ENCODE data around the gene TXNDC12.

The TXNDC12 gene

DNA sequence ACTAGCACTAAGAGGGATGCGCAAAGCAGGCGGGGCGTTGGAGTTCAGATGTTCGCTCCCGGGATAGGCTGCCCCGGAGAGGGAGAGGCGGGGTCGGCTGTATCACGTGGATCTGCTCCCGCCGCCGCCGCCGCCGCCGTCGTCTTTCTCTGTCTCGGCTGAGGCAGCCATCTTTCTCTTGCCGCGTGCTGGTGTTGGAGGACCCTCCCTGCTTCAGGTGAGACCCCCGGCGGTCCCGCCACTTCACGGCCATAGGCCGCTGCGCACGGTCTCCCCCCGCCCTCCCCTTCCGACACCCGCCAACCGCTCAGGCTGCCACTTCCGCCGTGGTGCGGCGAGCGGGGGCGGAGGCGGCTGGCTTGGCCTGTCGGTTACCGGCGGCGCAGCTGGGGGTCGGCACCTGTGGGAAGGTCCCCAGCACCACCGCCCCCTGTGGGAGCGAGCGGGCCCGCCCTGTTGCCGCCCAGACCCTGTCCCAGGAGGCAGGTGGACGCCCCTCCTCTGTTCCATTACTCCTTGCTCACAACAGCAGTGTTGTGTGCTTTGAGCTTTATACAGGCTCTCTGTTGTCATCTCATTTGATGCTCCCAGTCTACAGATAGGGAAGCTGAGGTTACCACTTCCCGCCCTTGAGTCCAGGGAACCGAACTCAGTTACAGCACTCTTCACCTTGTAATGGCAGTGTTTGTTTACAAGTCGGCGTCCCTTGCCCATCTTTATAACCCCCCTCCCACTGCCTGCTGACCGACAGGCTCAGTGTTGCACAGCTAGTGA lies 1.4 kb upstream of the TXNDC12 start, which contains the start of gene BTF3L4:
BTF3L4 (plus strand) TSS at position 133 of the 774 bp plus-strand sequence. CDS start 3,553 bp downstream, outside the sequence.
- TF ChIP-seq, protein P1, sequence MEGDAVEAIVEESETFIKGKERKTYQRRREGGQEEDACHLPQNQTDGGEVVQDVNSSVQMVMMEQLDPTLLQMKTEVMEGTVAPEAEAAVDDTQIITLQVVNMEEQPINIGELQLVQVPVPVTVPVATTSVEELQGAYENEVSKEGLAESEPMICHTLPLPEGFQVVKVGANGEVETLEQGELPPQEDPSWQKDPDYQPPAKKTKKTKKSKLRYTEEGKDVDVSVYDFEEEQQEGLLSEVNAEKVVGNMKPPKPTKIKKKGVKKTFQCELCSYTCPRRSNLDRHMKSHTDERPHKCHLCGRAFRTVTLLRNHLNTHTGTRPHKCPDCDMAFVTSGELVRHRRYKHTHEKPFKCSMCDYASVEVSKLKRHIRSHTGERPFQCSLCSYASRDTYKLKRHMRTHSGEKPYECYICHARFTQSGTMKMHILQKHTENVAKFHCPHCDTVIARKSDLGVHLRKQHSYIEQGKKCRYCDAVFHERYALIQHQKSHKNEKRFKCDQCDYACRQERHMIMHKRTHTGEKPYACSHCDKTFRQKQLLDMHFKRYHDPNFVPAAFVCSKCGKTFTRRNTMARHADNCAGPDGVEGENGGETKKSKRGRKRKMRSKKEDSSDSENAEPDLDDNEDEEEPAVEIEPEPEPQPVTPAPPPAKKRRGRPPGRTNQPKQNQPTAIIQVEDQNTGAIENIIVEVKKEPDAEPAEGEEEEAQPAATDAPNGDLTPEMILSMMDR (IDR thresholded peaks at IDR 0.05): no peak

DNA sequence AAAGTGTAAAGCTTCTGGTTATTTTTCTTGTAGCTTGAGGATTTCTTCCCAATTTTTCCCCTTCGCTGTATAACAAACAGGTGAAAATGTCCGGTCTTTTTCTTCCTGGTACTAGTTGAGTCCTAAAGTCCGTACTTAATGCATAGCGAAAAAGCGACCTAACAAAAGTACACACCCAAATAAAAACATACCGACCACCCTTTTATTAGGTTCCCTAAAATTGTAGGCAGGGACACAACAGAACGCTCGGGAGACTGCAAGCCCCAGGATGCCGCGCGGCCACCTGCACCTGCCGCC lies 823 bp upstream of the TXNDC12 start:
- TF ChIP-seq, protein P1 (IDR thresholded peaks at IDR 0.05): no peak

- TF ChIP-seq, protein P1 (IDR thresholded peaks at IDR 0.05): no peak
These were observed 410 bp downstream of the TXNDC12 start for GRCh38 chr1:52054496-52055065.

DNA sequence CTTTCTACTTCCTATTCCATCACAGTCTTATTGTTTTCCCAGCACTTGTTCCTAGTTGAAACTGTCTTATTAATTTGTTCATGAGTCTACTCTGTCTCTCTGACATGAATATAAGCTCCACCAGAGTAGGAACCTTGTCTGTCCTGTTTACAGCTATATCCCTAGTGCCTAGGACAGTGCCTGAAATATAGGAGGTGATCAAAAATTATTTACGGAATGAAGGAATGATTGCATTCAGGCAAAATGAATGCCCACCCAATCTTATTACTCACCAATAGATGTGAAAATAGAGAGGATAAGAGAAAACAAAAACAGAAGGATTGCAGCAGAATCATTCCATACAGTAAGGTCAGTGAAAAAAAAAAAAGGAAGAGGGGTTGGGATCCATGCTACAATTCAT lies 1.1 kb downstream of the TXNDC12 start:
- TF ChIP-seq, protein P1 (IDR thresholded peaks at IDR 0.05): no peak

- TF ChIP-seq, protein P1 (IDR thresholded peaks at IDR 0.05): no peak
These were observed 9.8 kb downstream of the TXNDC12 start for GRCh38 chr1:52045236-52045635.

- TF ChIP-seq, protein P1 (IDR thresholded peaks at IDR 0.05): no peak
These were observed 13.3 kb downstream of the TXNDC12 start for GRCh38 chr1:52041551-52042185.

DNA sequence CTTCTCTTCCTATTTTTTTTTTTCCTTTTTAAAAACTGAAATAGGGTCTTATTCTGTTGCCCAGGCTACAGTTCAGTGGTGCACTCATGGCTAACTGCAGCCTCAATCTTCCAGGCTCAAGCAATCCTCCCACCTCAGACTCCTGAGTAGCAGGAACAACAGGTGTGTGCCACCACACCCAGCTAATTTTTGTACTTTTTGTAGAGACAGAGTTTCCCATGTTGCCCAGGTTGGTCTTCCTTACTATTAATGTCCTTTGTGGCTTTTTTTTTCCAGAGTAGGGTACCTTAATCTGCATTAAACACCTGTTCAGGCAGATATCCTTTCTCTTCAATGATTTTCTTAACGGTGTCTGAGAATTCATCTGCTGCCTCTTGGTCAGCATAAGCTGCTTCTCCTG lies 17.1 kb downstream of the TXNDC12 start:
- TF ChIP-seq, protein P1 (IDR thresholded peaks at IDR 0.05): no peak
